Testis (tissue), 3 donors: Measurements from ENCODE around the gene ATP2B2. TPM values are rescaled to one million over a fixed set of nuclear protein-coding genes. Genes with fewer than 3 reads are reported as not detected.

Experiments
- DNase-seq: peaks from one replicate; pipeline ENCODE4 v3.0.0-alpha.2; 2019
- H3K27ac ChIP-seq, 2 donors: fragments of 200-600 bp; sonication (generic); one replicate each; pipeline ENCODE4 v1.5.1; 2019
- H3K27me3 ChIP-seq: fragments of 200-600 bp; sonication (generic); one replicate; pipeline ENCODE4 v1.5.1; 2019
- H3K36me3 ChIP-seq: fragments of 200-600 bp; sonication (generic); one replicate; pipeline ENCODE4 v1.5.1; 2017; ENCODE audit warnings: low read depth; ENCODE audit errors: missing control alignments
- H3K4me1 ChIP-seq: fragments of 200-600 bp; sonication (generic); one replicate; pipeline ENCODE4 v1.5.1; 2019
- H3K4me3 ChIP-seq, 2 donors: fragments of 200-600 bp; sonication (generic); one replicate each; pipeline ENCODE4 v1.5.1; 2017 to 2019
- H3K9me3 ChIP-seq: fragments of 200-600 bp; sonication (generic); one replicate; pipeline ENCODE4 v1.5.1; 2017
- POLR2A ChIP-seq: fragments of 450-650 bp; IDR thresholded peaks from one replicate; pipeline ENCODE4 v1.6.1; 2017; ENCODE audit warnings: antibody characterized with exemption, mild to moderate bottlenecking, moderate library complexity
- WGBS, 2 donors: methylation state at CpG; one replicate each; pipeline ENCODE4 v1.1.5; 2018; 5-methylcytosine and 5-hydroxymethylcytosine counted together
- intact Hi-C: fragments of 100-400 bp; cut with DNase I; formaldehyde crosslinking; loops from one replicate; pipeline ENCODE4 v1.15.1; 2023; ENCODE audit warnings: low total_unique reads
- polyA plus RNA-seq: library from polyadenylated mRNA; stranded (reverse); fragments of 350-450 nt; fragmentation: Illumina TruSeq; extraction: RNeasy Lipid Tissue Mini Kit (QIAGEN cat#74804); gene quantifications from one replicate; pipeline ENCODE4 v1.2.3, GENCODE V29; 2014; ENCODE audit warnings: low read depth, low replicate concordance; ENCODE audit not compliant: insufficient read depth
- total RNA-seq, 2 donors: library from RNA; depleted of rRNA; stranded (reverse); fragments of >200 nt; gene quantifications; one replicate each; pipeline ENCODE4 v1.2.3, GENCODE V29; 2016
- TF ChIP-seq, protein P1 (sequence below), 3 experiments: fragments of 450-650 bp in 2 of 3; fragments of 200-600 bp in 1 of 3; sonication (generic) in 1 of 3; IDR thresholded peaks; one replicate each; pipeline ENCODE4 v1.5.1; 2016 to 2019; ENCODE audit warnings: antibody characterized with exemption in 3 of 3, mild to moderate bottlenecking in 2 of 3, moderate library complexity in 1 of 3

Gene ATP2B2
- total and polyA plus RNA-seq, 3 donors from 2014 or later, result 1.1 to 2.9 (median 1.8) TPM

- WGBS, 2 donors, result 92 to 99% methylated on average over 2 of the region's 2 CpGs
- Histone ChIP-seq H3K36me3 (no peaks in the 10 kb centered on the region), H3K27ac (no peak overlapping the region), H3K27me3 (no peaks in the 10 kb centered on the region), H3K9me3 (no peaks in the 10 kb centered on the region), H3K4me1 (no peaks in the 10 kb centered on the region), H3K4me3 (no peak overlapping the region)
- DNase-seq, result no peak
- no peak for TF ChIP-seq POLR2A
- TF ChIP-seq, protein P1, sequence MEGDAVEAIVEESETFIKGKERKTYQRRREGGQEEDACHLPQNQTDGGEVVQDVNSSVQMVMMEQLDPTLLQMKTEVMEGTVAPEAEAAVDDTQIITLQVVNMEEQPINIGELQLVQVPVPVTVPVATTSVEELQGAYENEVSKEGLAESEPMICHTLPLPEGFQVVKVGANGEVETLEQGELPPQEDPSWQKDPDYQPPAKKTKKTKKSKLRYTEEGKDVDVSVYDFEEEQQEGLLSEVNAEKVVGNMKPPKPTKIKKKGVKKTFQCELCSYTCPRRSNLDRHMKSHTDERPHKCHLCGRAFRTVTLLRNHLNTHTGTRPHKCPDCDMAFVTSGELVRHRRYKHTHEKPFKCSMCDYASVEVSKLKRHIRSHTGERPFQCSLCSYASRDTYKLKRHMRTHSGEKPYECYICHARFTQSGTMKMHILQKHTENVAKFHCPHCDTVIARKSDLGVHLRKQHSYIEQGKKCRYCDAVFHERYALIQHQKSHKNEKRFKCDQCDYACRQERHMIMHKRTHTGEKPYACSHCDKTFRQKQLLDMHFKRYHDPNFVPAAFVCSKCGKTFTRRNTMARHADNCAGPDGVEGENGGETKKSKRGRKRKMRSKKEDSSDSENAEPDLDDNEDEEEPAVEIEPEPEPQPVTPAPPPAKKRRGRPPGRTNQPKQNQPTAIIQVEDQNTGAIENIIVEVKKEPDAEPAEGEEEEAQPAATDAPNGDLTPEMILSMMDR (IDR thresholded peaks at IDR 0.05), result no peak
- intact Hi-C loops, result no loop called here
Measured at GRCh38 chr3:10368512-10368911, 136.9 kb downstream of the ATP2B2 start.

- no peaks in the 10 kb centered on the region for H3K36me3 ChIP-seq
- no peak overlapping the region for H3K4me3 ChIP-seq
- H3K9me3 ChIP-seq, result no peaks in the 10 kb centered on the region
- DNase-seq, result no peak
- H3K4me1 ChIP-seq, result no peaks in the 10 kb centered on the region
- no peak overlapping the region for H3K27ac ChIP-seq
- intact Hi-C loops, result no loop called here
- H3K27me3 ChIP-seq, result no peaks in the 10 kb centered on the region
- 80 to 89% methylated on average over 2 to 5 of the region's 5 CpGs for WGBS, 2 donors
- no peak for TF ChIP-seq POLR2A
- TF ChIP-seq, protein P1 (IDR thresholded peaks at IDR 0.05), result no peak
Measured at GRCh38 chr3:10367506-10367905, 137.9 kb downstream of the ATP2B2 start.

- no peak for DNase-seq
- no peaks in the 10 kb centered on the region for H3K27me3 ChIP-seq
- H3K4me3 ChIP-seq, result no peak overlapping the region
- no peak overlapping the region for H3K27ac ChIP-seq
- H3K36me3 ChIP-seq, result no peaks in the 10 kb centered on the region
- intact Hi-C loops, result no loop called here
- no peaks in the 10 kb centered on the region for H3K9me3 ChIP-seq
- WGBS, 2 donors, result 49 to 60% methylated on average over 7 of the region's 7 CpGs
- no peaks in the 10 kb centered on the region for H3K4me1 ChIP-seq
- TF ChIP-seq POLR2A, result no peak
- TF ChIP-seq, protein P1 (IDR thresholded peaks at IDR 0.05), result no peak
Measured at GRCh38 chr3:10366651-10367101, 138.7 kb downstream of the ATP2B2 start.

DNA sequence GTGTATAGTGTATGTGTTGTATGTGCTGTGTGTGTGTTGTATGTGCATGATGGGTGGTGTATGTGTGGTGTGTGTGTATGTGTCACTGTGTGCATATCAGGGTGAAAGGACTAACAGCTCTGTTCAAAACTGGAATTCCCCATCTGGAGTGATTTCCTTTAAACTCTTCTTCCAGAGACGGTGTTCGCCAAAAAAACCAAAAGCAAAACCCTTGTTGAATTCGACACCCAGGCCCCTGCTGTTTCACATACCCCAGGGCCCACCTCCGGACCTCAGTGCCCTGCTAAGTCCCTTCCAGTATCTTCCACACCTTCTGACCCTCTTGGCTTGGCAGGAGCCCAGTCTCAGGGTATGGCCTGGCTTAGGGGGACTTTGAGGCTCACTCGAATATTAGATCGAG, 139.6 kb downstream of the ATP2B2 start:
- TF ChIP-seq, protein P1 (IDR thresholded peaks at IDR 0.05), result no peak
- no peak for TF ChIP-seq POLR2A
- H3K4me1 ChIP-seq, result no peaks in the 10 kb centered on the region
- intact Hi-C loops, result no loop called here
- no peaks in the 10 kb centered on the region for H3K9me3 ChIP-seq
- DNase-seq, result no peak
- H3K36me3 ChIP-seq, result no peaks in the 10 kb centered on the region
- H3K27me3 ChIP-seq, result no peaks in the 10 kb centered on the region
- H3K4me3 ChIP-seq, result no peak overlapping the region
- no peak overlapping the region for H3K27ac ChIP-seq
- WGBS, 2 donors, result 75 to 81% methylated on average over 6 of the region's 6 CpGs

- Histone ChIP-seq H3K27ac (no peak overlapping the region), H3K9me3 (no peaks in the 10 kb centered on the region), H3K4me3 (no peak overlapping the region), H3K4me1 (no peaks in the 10 kb centered on the region), H3K36me3 (no peaks in the 10 kb centered on the region), H3K27me3 (no peaks in the 10 kb centered on the region)
- DNase-seq, result no peak
- no peak for TF ChIP-seq POLR2A
- TF ChIP-seq, protein P1 (IDR thresholded peaks at IDR 0.05), result no peak
- intact Hi-C loops, result no loop called here
- 67 to 80% methylated on average over 6 of the region's 6 CpGs for WGBS, 2 donors
Measured at GRCh38 chr3:10365316-10365715, 140.1 kb downstream of the ATP2B2 start.
